Nephron (organoid): ENCODE data around the gene ZNF33A.
A peak's percentile ranks its signal among the peaks of the same experiment; 100 is the strongest.
"Not testable (repeated sequence)": the region's sequence is repeated elsewhere in the genome, so short reads cannot be mapped to it uniquely, and the experiment has no call there.

ENCODE experiments used
- H3K27ac Mint-ChIP-seq, 3 experiments: 2 replicates each; pipeline ENCODE4 v1.8.0; 2020; ENCODE audit warnings: mixed read lengths in 3 of 3, mild to moderate bottlenecking in 2 of 3, moderate library complexity in 1 of 3
- H3K27me3 Mint-ChIP-seq: 2 replicates; pipeline ENCODE4 v1.8.0; 2021; ENCODE audit warnings: low read depth, mild to moderate bottlenecking, moderate library complexity, mixed read lengths
- H3K36me3 Mint-ChIP-seq: 2 replicates; pipeline ENCODE4 v1.8.0; 2020; ENCODE audit warnings: low read depth, mixed read lengths
- H3K4me1 Mint-ChIP-seq: 2 replicates; pipeline ENCODE4 v1.8.0; 2020; ENCODE audit warnings: mixed read lengths
- H3K4me3 Mint-ChIP-seq, 3 experiments: 2 replicates each; pipeline ENCODE4 v1.8.0; 2020; ENCODE audit warnings: mild to moderate bottlenecking in 3 of 3, mixed read lengths in 3 of 3, moderate library complexity in 2 of 3
- H3K9me3 Mint-ChIP-seq: 2 replicates; pipeline ENCODE4 v1.8.0; 2020; ENCODE audit warnings: mixed read lengths
- CTCF ChIP-seq, 3 experiments: fragments of 200-600 bp; sonication (generic); IDR thresholded peaks; one replicate each; pipeline ENCODE4 v1.5.0; 2021; ENCODE audit warnings: antibody characterized with exemption in 3 of 3; ENCODE audit not compliant: unreplicated experiment in 3 of 3

The ZNF33A gene

GRCh38 chr10:38050212-38050611, 39.7 kb downstream of the ZNF33A start:
- H3K36me3 Mint-ChIP-seq = peaks cover 94% of the 10 kb centered on the region
- H3K27ac Mint-ChIP-seq = no peak overlapping the region
- peaks cover 67% of the 10 kb centered on the region for H3K9me3 Mint-ChIP-seq
- H3K4me3 Mint-ChIP-seq = no peak overlapping the region
- H3K27me3 Mint-ChIP-seq = no peaks in the 10 kb centered on the region
- no peak for TF ChIP-seq CTCF (IDR thresholded peaks at IDR 0.05; ENCODE audit: unreplicated experiment in 3 of 3)
- no peaks in the 10 kb centered on the region for H3K4me1 Mint-ChIP-seq

- H3K36me3 Mint-ChIP-seq = peaks cover 94% of the 10 kb centered on the region
- no peaks in the 10 kb centered on the region for H3K27me3 Mint-ChIP-seq
- H3K4me1 Mint-ChIP-seq = no peaks in the 10 kb centered on the region
- H3K9me3 Mint-ChIP-seq = peaks cover 69% of the 10 kb centered on the region
- H3K4me3 Mint-ChIP-seq = no peak overlapping the region
- TF ChIP-seq CTCF (IDR thresholded peaks at IDR 0.05; ENCODE audit: unreplicated experiment in 3 of 3) = no peak
- H3K27ac Mint-ChIP-seq = no peak overlapping the region
These were observed 43.9 kb downstream of the ZNF33A start for GRCh38 chr10:38054361-38054797.

GRCh38 chr10:38055274-38055894, 44.9 kb downstream of the ZNF33A start:
- Mint-ChIP-seq H3K36me3 (peaks cover 92% of the 10 kb centered on the region), H3K9me3 (peaks cover 68% of the 10 kb centered on the region)
- not testable (repeated sequence) for H3K27me3 Mint-ChIP-seq, H3K4me3 Mint-ChIP-seq, H3K27ac Mint-ChIP-seq, H3K4me1 Mint-ChIP-seq

GRCh38 chr10:38069663-38070062, 59.2 kb downstream of the ZNF33A start:
- H3K27ac Mint-ChIP-seq, H3K27me3 Mint-ChIP-seq, H3K36me3 Mint-ChIP-seq, H3K4me1 Mint-ChIP-seq, H3K4me3 Mint-ChIP-seq: not testable (repeated sequence)
- H3K9me3 Mint-ChIP-seq = peaks cover 13% of the 10 kb centered on the region

- Mint-ChIP-seq H3K9me3 (peaks cover 18% of the 10 kb centered on the region), H3K27me3 (no peaks in the 10 kb centered on the region), H3K27ac (no peak overlapping the region), H3K36me3 (peaks cover under 1% of the 10 kb centered on the region), H3K4me1 (no peaks in the 10 kb centered on the region), H3K4me3 (no peak overlapping the region)
- no peak for TF ChIP-seq CTCF (IDR thresholded peaks at IDR 0.05; ENCODE audit: unreplicated experiment in 3 of 3)
These were observed 60.0 kb downstream of the ZNF33A start for GRCh38 chr10:38070501-38070900.

- peaks cover 31% of the 10 kb centered on the region for H3K9me3 Mint-ChIP-seq
- H3K4me3 Mint-ChIP-seq = no peak overlapping the region
- H3K4me1 Mint-ChIP-seq = no peaks in the 10 kb centered on the region
- no peak for TF ChIP-seq CTCF (IDR thresholded peaks at IDR 0.05; ENCODE audit: unreplicated experiment in 3 of 3)
- no peak overlapping the region for H3K27ac Mint-ChIP-seq
- no peaks in the 10 kb centered on the region for H3K27me3 Mint-ChIP-seq
- no peaks in the 10 kb centered on the region for H3K36me3 Mint-ChIP-seq
These were observed 62.1 kb downstream of the ZNF33A start for GRCh38 chr10:38072552-38072951.

- H3K36me3 Mint-ChIP-seq = no peaks in the 10 kb centered on the region
- H3K4me3 Mint-ChIP-seq = no peak overlapping the region
- no peak for TF ChIP-seq CTCF (IDR thresholded peaks at IDR 0.05; ENCODE audit: unreplicated experiment in 3 of 3)
- no peak overlapping the region for H3K27ac Mint-ChIP-seq
- H3K4me1 Mint-ChIP-seq = no peaks in the 10 kb centered on the region
- peaks cover 38% of the 10 kb centered on the region for H3K9me3 Mint-ChIP-seq
- H3K27me3 Mint-ChIP-seq = no peaks in the 10 kb centered on the region
These were observed 66.2 kb downstream of the ZNF33A start for GRCh38 chr10:38076687-38077086.

- not testable (repeated sequence) for H3K27me3 Mint-ChIP-seq, H3K4me1 Mint-ChIP-seq
- Mint-ChIP-seq H3K4me3 (peak overlapping the region; percentile 88 to 90 (median 89)), H3K27ac (peak overlapping the region in 1 of 3 experiments; percentile 86), H3K36me3 (peaks cover 40% of the 10 kb centered on the region), H3K9me3 (peaks cover 24% of the 10 kb centered on the region)
These were observed 82.8 kb downstream of the ZNF33A start for GRCh38 chr10:38093318-38093717.
